Activated CD4-positive, alpha-beta memory T cell treated with anti-CD3 and anti-CD28 coated beads for 36 hours (primary cell): ENCODE data around the gene DPP9. TPM values are rescaled to one million over a fixed set of nuclear protein-coding genes. Genes with fewer than 3 reads are reported as not detected.

ENCODE experiments used
- CTCF ChIA-PET: fragments of 350-600 bp; sonication (Branson Sonifier 250); formaldehyde crosslinking; loops from one replicate; lab custom pipeline; 2021; ENCODE audit warnings: antibody characterized with exemption, inconsistent platforms; lab: Charles Lee
- POLR2A ChIA-PET: fragments of 350-600 bp; sonication (Branson Sonifier 250); formaldehyde crosslinking; loops from one replicate; lab custom pipeline; 2021; ENCODE audit warnings: antibody characterized with exemption; lab: Charles Lee
- DNase-seq: peaks from one replicate; pipeline ENCODE4 v3.0.0-alpha.2; 2020
- H3K27ac Mint-ChIP-seq: one replicate; pipeline ENCODE4 v1.8.0; 2021; ENCODE audit warnings: mixed read lengths
- H3K27me3 Mint-ChIP-seq: one replicate; pipeline ENCODE4 v1.8.0; 2021; ENCODE audit warnings: mixed read lengths
- H3K36me3 Mint-ChIP-seq: one replicate; pipeline ENCODE4 v1.8.0; 2021; ENCODE audit warnings: mixed read lengths
- H3K4me1 Mint-ChIP-seq: one replicate; pipeline ENCODE4 v1.8.0; 2021; ENCODE audit warnings: low read depth, mixed read lengths
- H3K4me3 Mint-ChIP-seq: one replicate; pipeline ENCODE4 v1.8.0; 2021; ENCODE audit warnings: mild to moderate bottlenecking, mixed read lengths
- H3K9me3 Mint-ChIP-seq: one replicate; pipeline ENCODE4 v1.8.0; 2021; ENCODE audit warnings: mixed read lengths
- intact Hi-C: fragments of 100-400 bp; cut with micrococcal nuclease; formaldehyde crosslinking; loops from one replicate; pipeline ENCODE4 v1.15.1; 2023
- total RNA-seq, 2 experiments: library from RNA; stranded (reverse); gene quantifications; one replicate each; pipeline ENCODE4 v1.2.3, GENCODE V29; 2021

Gene DPP9
- total RNA-seq, 2 experiments from 2014 or later = 54.8 to 57.5 TPM

GRCh38 chr19:4641132-4641531 is 82.5 kb downstream of the DPP9 start:
- no peak overlapping the region for H3K27ac Mint-ChIP-seq
- no peaks in the 10 kb centered on the region for H3K9me3 Mint-ChIP-seq
- no peaks in the 10 kb centered on the region for H3K27me3 Mint-ChIP-seq
- no peak for DNase-seq
- peaks cover 25% of the 10 kb centered on the region for H3K4me1 Mint-ChIP-seq
- peaks cover 2% of the 10 kb centered on the region for H3K36me3 Mint-ChIP-seq
- H3K4me3 Mint-ChIP-seq = no peak overlapping the region
- intact Hi-C loops = no loop called here
- ChIA-PET CTCF (no interaction called here), POLR2A (no interaction called here)

GRCh38 chr19:4640247-4641000 is 83.2 kb downstream of the DPP9 start:
- ChIA-PET CTCF (no interaction called here), POLR2A (no interaction called here)
- H3K4me1 Mint-ChIP-seq = peaks cover 25% of the 10 kb centered on the region
- H3K36me3 Mint-ChIP-seq = peaks cover 2% of the 10 kb centered on the region
- no peaks in the 10 kb centered on the region for H3K9me3 Mint-ChIP-seq
- intact Hi-C loops = no loop called here
- H3K27ac Mint-ChIP-seq = peak overlapping the region; percentile 65
- peak overlapping the region; percentile 94 for H3K4me3 Mint-ChIP-seq
- H3K27me3 Mint-ChIP-seq = no peaks in the 10 kb centered on the region
- DNase-seq = no peak

GRCh38 chr19:4639531-4640246 is 84.0 kb downstream of the DPP9 start:
- ChIA-PET POLR2A (no interaction called here), CTCF (no interaction called here)
- Mint-ChIP-seq H3K9me3 (no peaks in the 10 kb centered on the region), H3K27me3 (no peaks in the 10 kb centered on the region), H3K4me1 (peaks cover 25% of the 10 kb centered on the region), H3K4me3 (peak overlapping the region; percentile 94), H3K36me3 (no peaks in the 10 kb centered on the region), H3K27ac (peak overlapping the region; percentile 65)
- intact Hi-C loops = loop anchor here (2.0 to 5.0 kb wide), 2 partner anchors 31 to 167 kb away; partner anchors contain the start of genes HDGFL2 and MYDGF
- DNase-seq = no peak

GRCh38 chr19:4638828-4639530 is 84.7 kb downstream of the DPP9 start, which contains the start of gene TNFAIP8L1:
TNFAIP8L1 (plus strand) TSS chr19:4639516; CDS start chr19:4651870, 12,354 bp downstream.
- H3K27ac Mint-ChIP-seq = peak within 1 kb of the TSS; percentile 96
- no peaks in the 10 kb centered on the region for H3K27me3 Mint-ChIP-seq
- POLR2A ChIA-PET = no interaction called here
- H3K9me3 Mint-ChIP-seq = no peaks in the 10 kb centered on the region
- H3K4me1 Mint-ChIP-seq = peaks cover 25% of the 10 kb centered on the region
- CTCF ChIA-PET = interaction anchor here (3.5 kb wide), 1 partner anchor 70 kb away, joined by 66 read pairs; no protein-coding TSS in a partner anchor
- H3K4me3 Mint-ChIP-seq = peak within 1 kb of the TSS; percentile 94
- DNase-seq = peak; percentile 99
- H3K36me3 Mint-ChIP-seq = no peaks in the 10 kb centered on the region
- intact Hi-C loops = loop anchor here (2.0 to 5.0 kb wide), 2 partner anchors 32 to 167 kb away; partner anchors contain the start of genes HDGFL2 and MYDGF

- no peaks in the 10 kb centered on the region for H3K27me3 Mint-ChIP-seq
- no peak for DNase-seq
- peak overlapping the region; percentile 96 for H3K27ac Mint-ChIP-seq
- H3K9me3 Mint-ChIP-seq = no peaks in the 10 kb centered on the region
- no peak overlapping the region for H3K4me3 Mint-ChIP-seq
- intact Hi-C loops = loop anchor here (2.0 to 5.0 kb wide), 2 partner anchors 32 to 166 kb away; partner anchors contain the start of genes HDGFL2 and MYDGF
- peaks cover 27% of the 10 kb centered on the region for H3K4me1 Mint-ChIP-seq
- H3K36me3 Mint-ChIP-seq = no peaks in the 10 kb centered on the region
- ChIA-PET CTCF (interaction anchor here (1.2 to 3.5 kb wide), 3 partner anchors 63 to 163 kb away, joined by 3 to 66 read pairs (median 61); no protein-coding TSS in a partner anchor), POLR2A (no interaction called here)
These were observed 85.3 kb downstream of the DPP9 start for GRCh38 chr19:4638317-4638716.

GRCh38 chr19:4636761-4637160 is 86.9 kb downstream of the DPP9 start:
- Mint-ChIP-seq H3K27ac (no peak overlapping the region), H3K36me3 (no peaks in the 10 kb centered on the region), H3K27me3 (no peaks in the 10 kb centered on the region), H3K9me3 (no peaks in the 10 kb centered on the region), H3K4me1 (peaks cover 29% of the 10 kb centered on the region), H3K4me3 (no peak overlapping the region)
- intact Hi-C loops = loop anchor here (2.0 to 5.0 kb wide), 2 partner anchors 60 to 164 kb away; partner anchors contain the start of gene HDGFL2
- POLR2A ChIA-PET = interaction anchor here (1.0 kb wide), 1 partner anchor 32 kb away, joined by 5 read pairs; no protein-coding TSS in a partner anchor
- CTCF ChIA-PET = interaction anchor here (0.7 to 3.5 kb wide), 22 partner anchors 8 to 155 kb away, joined by 3 to 66 read pairs (median 5); partner anchors contain the start of genes FEM1A, MYDGF and SEMA6B
- no peak for DNase-seq

- CTCF ChIA-PET = interaction anchor here (0.6 to 3.5 kb wide), 25 partner anchors 9 to 155 kb away, joined by 3 to 66 read pairs (median 4); partner anchors contain the start of genes FEM1A, MYDGF and SEMA6B
These were observed 87.4 kb downstream of the DPP9 start for GRCh38 chr19:4636151-4636717.

GRCh38 chr19:4635754-4636116 is 87.9 kb downstream of the DPP9 start:
- intact Hi-C loops = loop anchor here (2.0 to 5.0 kb wide), 2 partner anchors 59 to 163 kb away; partner anchors contain the start of gene HDGFL2
- Mint-ChIP-seq H3K4me1 (peaks cover 23% of the 10 kb centered on the region), H3K36me3 (no peaks in the 10 kb centered on the region), H3K9me3 (no peaks in the 10 kb centered on the region), H3K27me3 (no peaks in the 10 kb centered on the region), H3K4me3 (peak overlapping the region; percentile 35), H3K27ac (no peak overlapping the region)
- DNase-seq = no peak
- ChIA-PET CTCF (interaction anchor here (0.6 to 3.5 kb wide), 20 partner anchors 9 to 112 kb away, joined by 3 to 66 read pairs (median 5); partner anchors contain the start of genes MYDGF and SEMA6B), POLR2A (interaction anchor here (1.0 kb wide), 1 partner anchor 31 kb away, joined by 5 read pairs; no protein-coding TSS in a partner anchor)

More at GRCh38 chr19:4636151-4636717, 87.4 kb downstream of the DPP9 start:
- POLR2A ChIA-PET = interaction anchor here (1.0 kb wide), 1 partner anchor 31 kb away, joined by 5 read pairs; no protein-coding TSS in a partner anchor
- peaks cover 27% of the 10 kb centered on the region for H3K4me1 Mint-ChIP-seq
- H3K4me3 Mint-ChIP-seq = peak overlapping the region; percentile 35
- no peaks in the 10 kb centered on the region for H3K27me3 Mint-ChIP-seq
- no peaks in the 10 kb centered on the region for H3K9me3 Mint-ChIP-seq
- intact Hi-C loops = loop anchor here (2.0 to 5.0 kb wide), 2 partner anchors 59 to 164 kb away; partner anchors contain the start of gene HDGFL2
- peak; percentile 80 for DNase-seq
- no peaks in the 10 kb centered on the region for H3K36me3 Mint-ChIP-seq
- H3K27ac Mint-ChIP-seq = no peak overlapping the region

GRCh38 chr19:4633140-4633967 is 90.3 kb downstream of the DPP9 start:
- H3K36me3 Mint-ChIP-seq = no peaks in the 10 kb centered on the region
- H3K27ac Mint-ChIP-seq = no peak overlapping the region
- H3K27me3 Mint-ChIP-seq = no peaks in the 10 kb centered on the region
- H3K4me1 Mint-ChIP-seq = peaks cover 11% of the 10 kb centered on the region
- DNase-seq = peak; percentile 65
- ChIA-PET CTCF (interaction anchor here (0.7 to 3.5 kb wide), 15 partner anchors 12 to 157 kb away, joined by 3 to 23 read pairs (median 4); partner anchors contain the start of gene SEMA6B), POLR2A (no interaction called here)
- no peak overlapping the region for H3K4me3 Mint-ChIP-seq
- no peaks in the 10 kb centered on the region for H3K9me3 Mint-ChIP-seq
- intact Hi-C loops = no loop called here
